Keratinocyte (primary cell): Measurements from ENCODE around the gene ERICH6.

Source experiments
- EZH2 ChIP-seq: IDR thresholded peaks from one replicate; pipeline ENCODE4 v1.6.1; 2012; ENCODE audit warnings: inconsistent platforms, mild to moderate bottlenecking, low read length, moderate library complexity
- TF ChIP-seq, protein P1 (sequence below), 3 experiments: IDR thresholded peaks in 1 of 3; conservative IDR thresholded peaks in 1 of 3; optimal IDR thresholded peaks in 1 of 3; 2 replicates in 2 of 3; 3 replicates in 1 of 3; pipeline versions ENCODE3 to v1.5.1; 2011; ENCODE audit warnings: low read length in 3 of 3, mild to moderate bottlenecking in 3 of 3, moderate library complexity in 2 of 3, control low read depth in 1 of 3, inconsistent platforms in 1 of 3; ENCODE audit not compliant: insufficient read depth in 2 of 3; ENCODE audit errors: extremely low read depth in 1 of 3

GRCh38 chr3:150703299-150703755, 393 bp downstream of the ERICH6 start:
- TF ChIP-seq, protein P1, sequence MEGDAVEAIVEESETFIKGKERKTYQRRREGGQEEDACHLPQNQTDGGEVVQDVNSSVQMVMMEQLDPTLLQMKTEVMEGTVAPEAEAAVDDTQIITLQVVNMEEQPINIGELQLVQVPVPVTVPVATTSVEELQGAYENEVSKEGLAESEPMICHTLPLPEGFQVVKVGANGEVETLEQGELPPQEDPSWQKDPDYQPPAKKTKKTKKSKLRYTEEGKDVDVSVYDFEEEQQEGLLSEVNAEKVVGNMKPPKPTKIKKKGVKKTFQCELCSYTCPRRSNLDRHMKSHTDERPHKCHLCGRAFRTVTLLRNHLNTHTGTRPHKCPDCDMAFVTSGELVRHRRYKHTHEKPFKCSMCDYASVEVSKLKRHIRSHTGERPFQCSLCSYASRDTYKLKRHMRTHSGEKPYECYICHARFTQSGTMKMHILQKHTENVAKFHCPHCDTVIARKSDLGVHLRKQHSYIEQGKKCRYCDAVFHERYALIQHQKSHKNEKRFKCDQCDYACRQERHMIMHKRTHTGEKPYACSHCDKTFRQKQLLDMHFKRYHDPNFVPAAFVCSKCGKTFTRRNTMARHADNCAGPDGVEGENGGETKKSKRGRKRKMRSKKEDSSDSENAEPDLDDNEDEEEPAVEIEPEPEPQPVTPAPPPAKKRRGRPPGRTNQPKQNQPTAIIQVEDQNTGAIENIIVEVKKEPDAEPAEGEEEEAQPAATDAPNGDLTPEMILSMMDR (optimal IDR thresholded peaks at IDR 0.05 in 1 of 3, IDR thresholded peaks at IDR 0.05 in 1 of 3, conservative IDR thresholded peaks at IDR 0.05 in 1 of 3; ENCODE audit: extremely low read depth in 1 of 3, insufficient read depth in 2 of 3, low read length in 3 of 3), result no peak
- no peak for TF ChIP-seq EZH2
